ENCODE data around the gene ARHGEF17.

The ARHGEF17 gene

GRCh38 chr11:73415854-73416615 lies 108.0 kb downstream of the ARHGEF17 start:
- TF ChIP-seq CTCF (IDR thresholded peaks at IDR 0.05; ENCODE audit: unreplicated experiment in 3 of 3), result no peak
- peaks cover 43% of the 10 kb centered on the region for H3K36me3 Mint-ChIP-seq (ENCODE audit: low read depth)
- H3K9me3 Mint-ChIP-seq, result no peaks in the 10 kb centered on the region
- peaks cover 5% of the 10 kb centered on the region for H3K4me1 Mint-ChIP-seq
- peak overlapping the region; percentile 31 to 51 (median 35) for H3K27ac Mint-ChIP-seq
- H3K4me3 Mint-ChIP-seq, result no peak overlapping the region
- no peaks in the 10 kb centered on the region for H3K27me3 Mint-ChIP-seq (ENCODE audit: low read depth)

- Mint-ChIP-seq H3K4me3 (no peak overlapping the region), H3K27me3 (ENCODE audit: low read depth) (no peaks in the 10 kb centered on the region), H3K4me1 (peaks cover 5% of the 10 kb centered on the region), H3K36me3 (ENCODE audit: low read depth) (peaks cover 40% of the 10 kb centered on the region), H3K9me3 (no peaks in the 10 kb centered on the region), H3K27ac (peak overlapping the region in 1 of 3 experiments; percentile 31)
- no peak for TF ChIP-seq CTCF (IDR thresholded peaks at IDR 0.05; ENCODE audit: unreplicated experiment in 3 of 3)
Observed at GRCh38 chr11:73416786-73417185, 108.7 kb downstream of the ARHGEF17 start.

All from nephron (organoid).